Common myeloid progenitor, CD34-positive (primary cell): Measurements from ENCODE around the gene UBE2U.
A peak's percentile ranks its signal among the peaks of the same experiment; 100 is the strongest.
"Not testable (repeated sequence)": the region's sequence is repeated elsewhere in the genome, so short reads cannot be mapped to it uniquely, and the experiment has no call there.

Experiments
- CTCF ChIA-PET: fragments of 350-600 bp; sonication (Branson Sonifier 250); formaldehyde crosslinking; loops from one replicate; lab custom pipeline; 2021; ENCODE audit warnings: antibody characterized with exemption; lab: Charles Lee
- POLR2A ChIA-PET: fragments of 350-600 bp; sonication (Branson Sonifier 250); formaldehyde crosslinking; loops from one replicate; lab custom pipeline; 2021; ENCODE audit warnings: antibody characterized with exemption; lab: Charles Lee
- DNase-seq, 3 donors: peaks; one replicate each; pipeline versions ENCODE4 v3.0.0 to v3.0.0-alpha.2; 2013
- H3K27ac ChIP-seq, 2 experiments: 1 replicate in 1 of 2; 2 replicates in 1 of 2; pipeline ENCODE4 v1.7.0; 2013; ENCODE audit warnings: inconsistent platforms in 2 of 2, low read length in 2 of 2, mild to moderate bottlenecking in 2 of 2, low read depth in 1 of 2, moderate library complexity in 1 of 2; ENCODE audit not compliant: severe bottlenecking in 2 of 2, insufficient read depth in 1 of 2, poor library complexity in 1 of 2
- H3K27me3 ChIP-seq, 5 experiments: replicated peaks in 2 of 5; 1 replicate in 3 of 5; 2 replicates in 2 of 5; pipeline versions ENCODE4 v1.6.1 to v1.7.0; 2013; ENCODE audit warnings: low read length in 4 of 5, mild to moderate bottlenecking in 2 of 5, moderate library complexity in 2 of 5, inconsistent platforms in 1 of 5; ENCODE audit not compliant: insufficient read depth in 5 of 5, control insufficient read depth in 4 of 5
- H3K36me3 ChIP-seq, 4 experiments: 1 replicate in 2 of 4; 2 replicates in 2 of 4; pipeline versions ENCODE4 v1.6.1 to v1.7.0; 2013; ENCODE audit warnings: low read length in 3 of 4, control low read depth in 1 of 4, mild to moderate bottlenecking in 1 of 4; ENCODE audit not compliant: control insufficient read depth in 4 of 4, insufficient read depth in 4 of 4
- H3K4me1 ChIP-seq, 4 experiments: 1 replicate in 3 of 4; 2 replicates in 1 of 4; pipeline versions ENCODE4 v1.6.1 to v1.7.1; 2013; ENCODE audit warnings: low read length in 3 of 4, mild to moderate bottlenecking in 3 of 4, control low read depth in 1 of 4, inconsistent platforms in 1 of 4, moderate library complexity in 1 of 4; ENCODE audit not compliant: control insufficient read depth in 4 of 4, insufficient read depth in 4 of 4; ENCODE audit errors: control extremely low read depth in 1 of 4
- H3K4me3 ChIP-seq, 7 experiments: 1 replicate in 4 of 7; 2 replicates in 3 of 7; pipeline versions ENCODE4 v1.5.1 to v1.7.0; 2013; ENCODE audit warnings: mild to moderate bottlenecking in 7 of 7, low read length in 6 of 7, moderate library complexity in 6 of 7, inconsistent platforms in 2 of 7, low read depth in 2 of 7, control low read depth in 1 of 7; ENCODE audit not compliant: insufficient read depth in 4 of 7, control insufficient read depth in 1 of 7; ENCODE audit errors: extremely low read depth in 1 of 7
- H3K9me3 ChIP-seq, 5 experiments: 1 replicate in 4 of 5; 2 replicates in 1 of 5; pipeline versions ENCODE4 v1.6.1 to v1.7.1; 2013; ENCODE audit warnings: low read length in 4 of 5, mild to moderate bottlenecking in 2 of 5, inconsistent platforms in 1 of 5, low read depth in 1 of 5, moderate library complexity in 1 of 5; ENCODE audit not compliant: control insufficient read depth in 4 of 5, insufficient read depth in 2 of 5; ENCODE audit errors: control extremely low read depth in 1 of 5
- WGBS: methylation state at CpG from one replicate; pipeline ENCODE4 v1.1.5; 2013; ENCODE audit not compliant: insufficient coverage; 5-methylcytosine and 5-hydroxymethylcytosine counted together

The UBE2U gene

GRCh38 chr1:64258444-64258843 is 55.0 kb downstream of the UBE2U start:
- H3K36me3 ChIP-seq, CTCF ChIA-PET, POLR2A ChIA-PET, DNase-seq, H3K4me3 ChIP-seq, H3K27ac ChIP-seq, H3K9me3 ChIP-seq, H3K4me1 ChIP-seq, H3K27me3 ChIP-seq: not testable (repeated sequence)
- WGBS: no CpG with 5 or more reads among the region's 2 CpGs

- ChIA-PET POLR2A (no interaction called here), CTCF (interaction anchor here (0.9 kb wide), 1 partner anchor 572 kb away, joined by 4 read pairs; no protein-coding TSS in a partner anchor)
- WGBS: 94% methylated on average over 2 of the region's 3 CpGs
- Histone ChIP-seq H3K27me3 (peaks cover 0 to 9% (median 0%) of the 10 kb centered on the region in 5 experiments), H3K36me3 (no peaks in the 10 kb centered on the region), H3K9me3 (peaks cover 0 to 1% (median 0%) of the 10 kb centered on the region in 5 experiments), H3K4me3 (no peak overlapping the region), H3K4me1 (peaks cover 0 to 2% (median 0%) of the 10 kb centered on the region in 4 experiments), H3K27ac (no peak overlapping the region)
- DNase-seq: no peak
These were observed 59.9 kb downstream of the UBE2U start for GRCh38 chr1:64263335-64263734.

GRCh38 chr1:64263856-64264255 is 60.4 kb downstream of the UBE2U start:
- Histone ChIP-seq H3K4me3 (no peak overlapping the region), H3K27me3 (peaks cover 0 to 9% (median 0%) of the 10 kb centered on the region in 5 experiments), H3K9me3 (no peaks in the 10 kb centered on the region), H3K4me1 (peaks cover 0 to 2% (median 0%) of the 10 kb centered on the region in 4 experiments), H3K36me3 (no peaks in the 10 kb centered on the region), H3K27ac (no peak overlapping the region)
- DNase-seq: no peak
- CTCF ChIA-PET: no interaction called here
- WGBS: 96% methylated on average over 2 of the region's 2 CpGs
- POLR2A ChIA-PET: no interaction called here

GRCh38 chr1:64265141-64265540 is 61.7 kb downstream of the UBE2U start:
- no peak for DNase-seq
- no peaks in the 10 kb centered on the region for H3K9me3 ChIP-seq
- H3K27ac ChIP-seq: no peak overlapping the region
- peaks cover 0 to 2% (median 0%) of the 10 kb centered on the region in 4 experiments for H3K4me1 ChIP-seq
- H3K36me3 ChIP-seq: no peaks in the 10 kb centered on the region
- no peak overlapping the region for H3K4me3 ChIP-seq
- 80% methylated on average over 1 of the region's 2 CpGs for WGBS
- POLR2A ChIA-PET: no interaction called here
- peaks cover 0 to 9% (median 0%) of the 10 kb centered on the region in 5 experiments for H3K27me3 ChIP-seq
- CTCF ChIA-PET: no interaction called here

- CTCF ChIA-PET: interaction anchor here (3.0 kb wide), 1 partner anchor 558 kb away, joined by 19 read pairs; no protein-coding TSS in a partner anchor
- 100% methylated on average over 1 of the region's 2 CpGs for WGBS
- POLR2A ChIA-PET: no interaction called here
These were observed 63.6 kb downstream of the UBE2U start for GRCh38 chr1:64266991-64267390.

GRCh38 chr1:64268653-64269557 is 65.5 kb downstream of the UBE2U start:
- POLR2A ChIA-PET: interaction anchor here (0.5 kb wide), 1 partner anchor 694 kb away, joined by 4 read pairs; no protein-coding TSS in a partner anchor

More at GRCh38 chr1:64266991-64267390, 63.6 kb downstream of the UBE2U start:
- no peak overlapping the region for H3K4me3 ChIP-seq
- no peaks in the 10 kb centered on the region for H3K9me3 ChIP-seq
- H3K4me1 ChIP-seq: peaks cover 0 to 2% (median 0%) of the 10 kb centered on the region in 4 experiments
- H3K36me3 ChIP-seq: no peaks in the 10 kb centered on the region
- no peak overlapping the region for H3K27ac ChIP-seq
- H3K27me3 ChIP-seq: peaks cover 0 to 9% (median 0%) of the 10 kb centered on the region in 5 experiments
- no peak for DNase-seq

GRCh38 chr1:64269558-64269884 is 66.1 kb downstream of the UBE2U start:
- DNase-seq: no peak
- no CpG with 5 or more reads among the region's 1 CpG for WGBS
- H3K9me3 ChIP-seq: peaks cover 0 to 2% (median 0%) of the 10 kb centered on the region in 5 experiments
- ChIA-PET POLR2A (interaction anchor here (0.5 kb wide), 1 partner anchor 694 kb away, joined by 4 read pairs; no protein-coding TSS in a partner anchor), CTCF (interaction anchor here (0.8 to 3.0 kb wide), 11 partner anchors 9 to 806 kb away, joined by 3 to 19 read pairs (median 5); no protein-coding TSS in a partner anchor)
- H3K36me3 ChIP-seq: no peaks in the 10 kb centered on the region
- no peak overlapping the region for H3K27ac ChIP-seq
- no peaks in the 10 kb centered on the region for H3K27me3 ChIP-seq
- no peaks in the 10 kb centered on the region for H3K4me1 ChIP-seq
- no peak overlapping the region for H3K4me3 ChIP-seq

More at GRCh38 chr1:64268653-64269557, 65.5 kb downstream of the UBE2U start:
- Histone ChIP-seq H3K4me1 (no peaks in the 10 kb centered on the region), H3K27me3 (no peaks in the 10 kb centered on the region), H3K9me3 (peaks cover 0 to 2% (median 0%) of the 10 kb centered on the region in 5 experiments), H3K4me3 (no peak overlapping the region), H3K36me3 (no peaks in the 10 kb centered on the region), H3K27ac (no peak overlapping the region)
- WGBS: 64% methylated on average over 12 of the region's 23 CpGs
- peak; percentile 82 to 90 (median 86) for DNase-seq
- CTCF ChIA-PET: interaction anchor here (0.8 to 3.0 kb wide), 11 partner anchors 9 to 556 kb away, joined by 3 to 19 read pairs (median 5); no protein-coding TSS in a partner anchor
